Measurements from ENCODE around the gene MOGAT3.

Gene MOGAT3

DNA sequence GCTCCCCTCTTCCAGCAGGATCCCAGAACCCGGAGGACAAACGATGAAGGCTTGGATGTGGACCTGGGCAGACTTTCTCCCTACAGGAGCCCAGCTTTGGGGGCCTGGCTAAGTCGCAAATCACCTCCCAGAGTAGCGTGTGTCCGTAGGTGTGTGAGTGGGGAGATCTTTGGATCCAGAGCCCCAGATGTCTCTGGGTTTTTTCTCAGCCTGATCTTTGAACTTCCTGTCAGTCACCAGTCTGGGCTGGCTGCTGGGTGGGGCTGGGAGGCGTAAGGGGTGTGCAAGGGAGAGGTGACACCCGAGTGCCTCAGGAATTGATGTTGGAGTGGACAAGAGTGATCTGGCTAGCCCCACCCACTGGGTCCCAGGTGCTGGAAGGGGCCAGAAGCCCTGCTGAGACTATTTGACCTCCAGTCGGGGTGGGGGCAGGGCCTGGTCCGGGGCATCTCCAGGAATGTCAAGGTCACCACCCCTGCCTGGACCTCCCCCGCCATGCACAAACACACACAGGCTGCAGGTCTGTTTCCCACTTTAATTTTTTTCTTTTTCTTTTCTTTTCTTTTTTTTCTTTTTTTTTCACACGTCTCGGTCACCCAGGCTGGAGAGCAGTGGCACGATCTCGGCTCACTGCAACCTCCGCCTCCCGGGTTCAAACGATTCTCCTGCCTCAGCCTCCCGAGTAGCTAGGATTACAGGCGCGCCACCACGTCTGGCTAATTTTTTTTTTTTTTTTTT is at the start of gene MOGAT3:
TSS of gene MOGAT3 (minus strand) at position 175 of the 738 bp plus-strand sequence. CDS start 182 bp downstream, outside the sequence.
- in situ Hi-C loops (cut with HindIII; ENCODE audit: low sequenced_read_pairs) = no loop called here
- TF ChIP-seq CTCF (IDR thresholded peaks at IDR 0.05; ENCODE audit: low read depth, low read length, missing control alignments) = no peak
- peak within 1 kb of the TSS; percentile 12 for H3K4me3 ChIP-seq (ENCODE audit: low read depth, low read length)
- DNase-seq (ENCODE audit: low read depth) = no peak

DNA sequence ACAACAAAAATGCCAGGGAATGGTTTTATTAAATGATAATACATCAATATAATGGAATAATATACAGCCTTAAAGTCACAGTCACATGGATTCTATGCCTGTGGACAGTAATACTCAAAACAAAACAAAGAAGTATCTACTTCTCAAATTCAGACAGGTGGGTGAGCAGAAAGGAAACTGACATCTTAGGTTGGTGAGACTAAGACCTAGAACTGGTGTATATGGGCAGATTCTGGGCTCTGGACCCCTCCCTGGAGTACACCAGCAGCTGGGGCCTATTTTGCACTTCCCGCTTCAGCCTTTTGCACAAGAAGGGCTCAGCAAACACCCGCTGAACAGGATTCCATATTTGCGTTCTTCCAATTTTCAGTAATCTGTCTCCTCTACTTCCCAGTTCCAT is 49.5 kb upstream of the MOGAT3 start:
- no peak for DNase-seq (ENCODE audit: low read depth)
- in situ Hi-C loops (cut with HindIII; ENCODE audit: low sequenced_read_pairs) = no loop called here
- no peak overlapping the region for H3K4me3 ChIP-seq (ENCODE audit: low read depth, low read length)
- TF ChIP-seq CTCF (IDR thresholded peaks at IDR 0.05; ENCODE audit: low read depth, low read length, missing control alignments) = no peak

DNA sequence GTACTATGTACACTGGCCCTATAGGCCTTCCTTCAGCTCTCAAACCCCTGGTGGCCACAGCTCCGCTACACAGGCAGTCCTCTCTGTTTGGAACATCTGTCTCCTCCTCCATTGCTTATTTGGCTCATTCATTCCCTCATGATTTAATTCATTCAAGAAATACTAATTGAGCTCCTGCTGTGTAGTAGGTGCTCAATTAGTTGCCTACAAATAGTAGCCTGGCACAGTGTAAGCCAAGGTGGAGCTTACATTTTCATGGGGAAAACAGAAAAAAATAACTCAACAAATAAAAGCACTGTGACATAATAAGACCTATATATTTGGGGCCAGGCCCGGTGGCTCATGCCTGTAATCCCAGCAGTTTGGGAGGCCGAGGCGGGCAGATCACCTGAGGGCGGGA is 47.4 kb upstream of the MOGAT3 start:
- in situ Hi-C loops (cut with HindIII; ENCODE audit: low sequenced_read_pairs) = no loop called here
- DNase-seq (ENCODE audit: low read depth) = no peak
- H3K4me3 ChIP-seq (ENCODE audit: low read depth, low read length) = no peak overlapping the region
- TF ChIP-seq CTCF (IDR thresholded peaks at IDR 0.05; ENCODE audit: low read depth, low read length, missing control alignments) = no peak

GRCh38 chr7:101245147-101245668 is 44.4 kb upstream of the MOGAT3 start:
- TF ChIP-seq CTCF (IDR thresholded peaks at IDR 0.05; ENCODE audit: low read depth, low read length, missing control alignments) = no peak
- peak overlapping the region; percentile 71 for H3K4me3 ChIP-seq (ENCODE audit: low read depth, low read length)
- no peak for DNase-seq (ENCODE audit: low read depth)
- in situ Hi-C loops (cut with HindIII; ENCODE audit: low sequenced_read_pairs) = no loop called here

DNA sequence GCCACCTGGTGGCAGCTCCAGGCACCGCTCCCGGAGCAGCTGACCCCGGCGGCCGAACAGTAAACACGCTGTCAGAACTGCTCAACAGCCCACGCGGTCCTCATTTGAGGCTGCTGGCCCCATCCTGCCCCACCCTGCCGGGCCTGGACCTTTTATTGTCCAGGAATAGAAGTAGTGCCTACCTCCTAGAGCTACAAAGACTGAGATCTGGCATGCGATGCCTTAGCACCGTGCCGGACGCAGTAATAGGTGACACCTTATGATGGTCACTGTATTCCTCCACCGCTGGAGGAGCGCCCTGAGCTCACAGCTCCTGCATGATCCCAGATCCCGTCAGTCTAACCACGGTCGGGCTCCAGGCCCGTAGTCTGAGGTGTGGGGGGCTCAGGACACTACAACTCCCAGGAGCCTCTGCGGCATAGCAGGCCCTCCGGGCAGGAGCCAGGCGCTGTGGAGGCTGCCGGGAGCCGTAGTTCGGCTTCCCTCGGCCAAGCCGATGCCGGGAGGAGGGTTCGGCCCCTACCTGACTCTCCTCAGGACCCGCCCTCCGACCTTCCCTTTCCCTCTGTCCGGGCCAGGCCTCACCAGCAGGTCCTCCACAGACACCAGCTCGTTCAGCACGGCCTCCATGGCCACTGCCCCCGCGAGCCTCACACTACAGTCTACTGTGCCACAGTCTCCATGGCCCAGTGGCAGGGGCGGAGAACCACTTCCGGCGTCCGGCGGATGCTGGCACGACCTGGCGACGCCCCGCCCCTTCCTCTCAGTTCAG is 43.7 kb upstream of the MOGAT3 start, which contains the start of gene FIS1:
TSS of gene FIS1 (minus strand) at position 707 of the 772 bp plus-strand sequence. CDS start at position 630, 77 bp downstream.
- TF ChIP-seq CTCF (IDR thresholded peaks at IDR 0.05; ENCODE audit: low read depth, low read length, missing control alignments) = peak; percentile 89
- peak; percentile 66 for DNase-seq (ENCODE audit: low read depth)
- H3K4me3 ChIP-seq (ENCODE audit: low read depth, low read length) = peak within 1 kb of the TSS; percentile 71
- in situ Hi-C loops (cut with HindIII; ENCODE audit: low sequenced_read_pairs) = no loop called here

- TF ChIP-seq CTCF (IDR thresholded peaks at IDR 0.05; ENCODE audit: low read depth, low read length, missing control alignments) = no peak
- H3K4me3 ChIP-seq (ENCODE audit: low read depth, low read length) = peak overlapping the region; percentile 71
- no peak for DNase-seq (ENCODE audit: low read depth)
- in situ Hi-C loops (cut with HindIII; ENCODE audit: low sequenced_read_pairs) = no loop called here
Observed at GRCh38 chr7:101243646-101244374, 43.0 kb upstream of the MOGAT3 start.
